Neural cell (in vitro differentiated cells): ENCODE results near the gene C1QTNF4.

Experiments used
- CTCF ChIP-seq: fragments of 450-650 bp; IDR thresholded peaks from 2 replicates; pipeline ENCODE4 v1.5.1; 2014; ENCODE audit warnings: antibody characterized with exemption, mild to moderate bottlenecking, moderate library complexity; ENCODE audit not compliant: poor library complexity, severe bottlenecking
- EP300 ChIP-seq: fragments of 450-650 bp; conservative IDR thresholded peaks from 2 replicates; pipeline ENCODE4 v1.6.1; 2014; ENCODE audit warnings: antibody characterized with exemption, mild to moderate bottlenecking, moderate library complexity; ENCODE audit not compliant: poor library complexity, severe bottlenecking
- EZH2 ChIP-seq: fragments of 200-600, 300-800 bp; shearing (Covaris generic), sonication (generic); IDR thresholded peaks from 2 replicates; pipeline ENCODE4 v1.6.1; 2014; ENCODE audit warnings: antibody characterized with exemption, low read length, borderline replicate concordance, mild to moderate bottlenecking; ENCODE audit not compliant: insufficient read depth, poor library complexity, severe bottlenecking
- MXI1 ChIP-seq: fragments of 450-650 bp; conservative IDR thresholded peaks from 2 replicates; pipeline ENCODE4 v1.6.1; 2014; ENCODE audit warnings: antibody characterized with exemption, mild to moderate bottlenecking; ENCODE audit not compliant: poor library complexity, severe bottlenecking
- POLR2AphosphoS5 ChIP-seq: IDR thresholded peaks from 2 replicates; pipeline ENCODE4 v1.6.1; 2012
- RAD21 ChIP-seq: fragments of 450-650 bp; conservative IDR thresholded peaks from 2 replicates; pipeline ENCODE4 v1.6.1; 2014; ENCODE audit warnings: antibody characterized with exemption, mild to moderate bottlenecking, moderate library complexity
- REST ChIP-seq: IDR thresholded peaks from 2 replicates; pipeline ENCODE4 v1.6.1; 2012; ENCODE audit warnings: borderline replicate concordance
- SMC3 ChIP-seq: fragments of 450-650 bp; conservative IDR thresholded peaks from 2 replicates; pipeline ENCODE4 v1.6.1; 2014; ENCODE audit warnings: antibody characterized with exemption, mild to moderate bottlenecking, moderate library complexity; ENCODE audit not compliant: poor library complexity
- TAF1 ChIP-seq: IDR thresholded peaks from 2 replicates; pipeline ENCODE4 v1.6.1; 2012; ENCODE audit warnings: low read depth

- no peak for TF ChIP-seq EZH2
- TF ChIP-seq CTCF: no peak
- peak; percentile 98 for TF ChIP-seq POLR2AphosphoS5
- TF ChIP-seq RAD21: peak; percentile 64
- TF ChIP-seq EP300: peak; percentile 84
- peak; percentile 93 for TF ChIP-seq TAF1
- peak; percentile 89 for TF ChIP-seq MXI1
- peak; percentile 96 for TF ChIP-seq REST
- peak; percentile 71 for TF ChIP-seq SMC3
These were observed 15.4 kb downstream of the C1QTNF4 start, which contains the start of the genes KBTBD4 and NDUFS3 for GRCh38 chr11:47578524-47579494.
